ENCODE results near the gene SLC27A3.
A peak's percentile ranks its signal among the peaks of the same experiment; 100 is the strongest.
"Not testable (repeated sequence)": the region's sequence is repeated elsewhere in the genome, so short reads cannot be mapped to it uniquely, and the experiment has no call there.

SLC27A3 gene

GRCh38 chr1:153763365-153764225 lies 11.6 kb upstream of the SLC27A3 start:
- no peak for DNase-seq

GRCh38 chr1:153764310-153764709 lies 10.9 kb upstream of the SLC27A3 start:
- no peak for DNase-seq

- not testable (repeated sequence) for DNase-seq
Measured at GRCh38 chr1:153766663-153767062, 8.5 kb upstream of the SLC27A3 start.

- DNase-seq, result no peak
Measured at GRCh38 chr1:153767519-153767918, 7.7 kb upstream of the SLC27A3 start.

GRCh38 chr1:153768316-153769181 lies 6.7 kb upstream of the SLC27A3 start:
- DNase-seq, result peak; percentile 32 to 40 (median 35)

- DNase-seq, result peak; percentile 27 to 42 (median 30)
Measured at GRCh38 chr1:153769221-153769620, 6.0 kb upstream of the SLC27A3 start.

GRCh38 chr1:153770797-153771196 lies 4.4 kb upstream of the SLC27A3 start:
- no peak for DNase-seq

- DNase-seq, result no peak
Measured at GRCh38 chr1:153771261-153771660, 3.9 kb upstream of the SLC27A3 start.

GRCh38 chr1:153771841-153772593 lies 3.2 kb upstream of the SLC27A3 start:
- DNase-seq, result no peak

GRCh38 chr1:153773096-153773921 lies 1.9 kb upstream of the SLC27A3 start:
- peak; percentile 94 to 99 (median 96) for DNase-seq

- peak; percentile 37 to 46 (median 43) for DNase-seq
Measured at GRCh38 chr1:153774026-153774595, 1.1 kb upstream of the SLC27A3 start.

- DNase-seq, result peak; percentile 36 to 54 (median 40)
Measured at GRCh38 chr1:153775458-153776327, 486 bp downstream of the SLC27A3 start.

- DNase-seq, result no peak
Measured at GRCh38 chr1:153776352-153776751, 1.1 kb downstream of the SLC27A3 start.

GRCh38 chr1:153776845-153777370 lies 1.7 kb downstream of the SLC27A3 start:
- no peak for DNase-seq

GRCh38 chr1:153777648-153778047 lies 2.4 kb downstream of the SLC27A3 start:
- no peak for DNase-seq

GRCh38 chr1:153778051-153778823 lies 3.0 kb downstream of the SLC27A3 start:
- DNase-seq, result no peak

GRCh38 chr1:153778824-153779519 lies 3.8 kb downstream of the SLC27A3 start:
- DNase-seq, result no peak

- no peak for DNase-seq
Measured at GRCh38 chr1:153779781-153780541, 4.8 kb downstream of the SLC27A3 start.

Measured in suppressor macrophage treated with lipopolysaccharide for 1 hour (primary cell).